ENCODE data around the gene VSTM1. TPM values are rescaled to one million over a fixed set of nuclear protein-coding genes. Genes with fewer than 3 reads are reported as not detected.

The VSTM1 gene
- total RNA-seq, 2 experiments from 2014 or later, result not detected

- intact Hi-C loops (cut with micrococcal nuclease), result no loop called here
- ChIA-PET POLR2A (no interaction called here), CTCF (no interaction called here)
- Mint-ChIP-seq H3K9me3 (no peaks in the 10 kb centered on the region), H3K27ac (no peak overlapping the region), H3K36me3 (no peaks in the 10 kb centered on the region), H3K4me1 (ENCODE audit: low read depth) (peaks cover 4% of the 10 kb centered on the region), H3K27me3 (peaks cover 47% of the 10 kb centered on the region), H3K4me3 (no peak overlapping the region)
- no peak for DNase-seq
Observed at GRCh38 chr19:54026656-54027055, 37.0 kb downstream of the VSTM1 start.

GRCh38 chr19:54024660-54025059 is 39.0 kb downstream of the VSTM1 start:
- no peak overlapping the region for H3K27ac Mint-ChIP-seq

GRCh38 chr19:54023191-54023590 is 40.5 kb downstream of the VSTM1 start:
- Mint-ChIP-seq H3K9me3 (no peaks in the 10 kb centered on the region), H3K36me3 (no peaks in the 10 kb centered on the region), H3K4me3 (no peak overlapping the region), H3K27me3 (peaks cover 32% of the 10 kb centered on the region), H3K4me1 (ENCODE audit: low read depth) (peaks cover 4% of the 10 kb centered on the region), H3K27ac (no peak overlapping the region)
- ChIA-PET POLR2A (no interaction called here), CTCF (interaction anchor here (0.6 to 3.1 kb wide), 19 partner anchors 8 to 248 kb away, joined by 3 to 37 read pairs (median 5); no protein-coding TSS in a partner anchor)
- intact Hi-C loops (cut with micrococcal nuclease), result loop anchor here (5.0 kb wide), 1 partner anchor 116 kb away; the partner anchor contains the start of gene CACNG7
- DNase-seq, result no peak

More at GRCh38 chr19:54024660-54025059, 39.0 kb downstream of the VSTM1 start:
- ChIA-PET POLR2A (no interaction called here), CTCF (interaction anchor here (0.6 to 3.1 kb wide), 15 partner anchors 11 to 252 kb away, joined by 3 to 37 read pairs (median 4); no protein-coding TSS in a partner anchor)
- no peak for DNase-seq
- H3K36me3 Mint-ChIP-seq, result no peaks in the 10 kb centered on the region
- H3K4me1 Mint-ChIP-seq (ENCODE audit: low read depth), result peaks cover 4% of the 10 kb centered on the region
- no peak overlapping the region for H3K4me3 Mint-ChIP-seq
- H3K27me3 Mint-ChIP-seq, result peaks cover 39% of the 10 kb centered on the region
- H3K9me3 Mint-ChIP-seq, result no peaks in the 10 kb centered on the region
- intact Hi-C loops (cut with micrococcal nuclease), result loop anchor here (1.0 to 5.0 kb wide), 3 partner anchors 117 to 232 kb away; partner anchors contain the start of gene CACNG7

- no peak overlapping the region for H3K27ac Mint-ChIP-seq
Observed at GRCh38 chr19:54021932-54022331, 41.8 kb downstream of the VSTM1 start.

GRCh38 chr19:54021363-54021762 is 42.3 kb downstream of the VSTM1 start:
- intact Hi-C loops (cut with micrococcal nuclease), result loop anchor here (5.0 kb wide), 1 partner anchor 114 kb away; the partner anchor contains the start of gene CACNG7
- CTCF ChIA-PET, result no interaction called here
- Mint-ChIP-seq H3K4me1 (ENCODE audit: low read depth) (peaks cover 4% of the 10 kb centered on the region), H3K36me3 (no peaks in the 10 kb centered on the region), H3K27me3 (peaks cover 36% of the 10 kb centered on the region), H3K9me3 (no peaks in the 10 kb centered on the region), H3K4me3 (no peak overlapping the region), H3K27ac (no peak overlapping the region)
- POLR2A ChIA-PET, result no interaction called here
- DNase-seq, result no peak

More at GRCh38 chr19:54021932-54022331, 41.8 kb downstream of the VSTM1 start:
- intact Hi-C loops (cut with micrococcal nuclease), result loop anchor here (5.0 kb wide), 1 partner anchor 115 kb away; the partner anchor contains the start of gene CACNG7
- no peaks in the 10 kb centered on the region for H3K36me3 Mint-ChIP-seq
- H3K9me3 Mint-ChIP-seq, result no peaks in the 10 kb centered on the region
- H3K4me1 Mint-ChIP-seq (ENCODE audit: low read depth), result peaks cover 4% of the 10 kb centered on the region
- no peak overlapping the region for H3K4me3 Mint-ChIP-seq
- POLR2A ChIA-PET, result no interaction called here
- DNase-seq, result no peak
- peaks cover 34% of the 10 kb centered on the region for H3K27me3 Mint-ChIP-seq
- CTCF ChIA-PET, result interaction anchor here (1.0 kb wide), 1 partner anchor 86 kb away, joined by 3 read pairs; no protein-coding TSS in a partner anchor

- Mint-ChIP-seq H3K27ac (no peak overlapping the region), H3K36me3 (no peaks in the 10 kb centered on the region), H3K4me1 (ENCODE audit: low read depth) (no peaks in the 10 kb centered on the region), H3K27me3 (peaks cover 29% of the 10 kb centered on the region), H3K9me3 (no peaks in the 10 kb centered on the region), H3K4me3 (no peak overlapping the region)
- POLR2A ChIA-PET, result no interaction called here
- intact Hi-C loops (cut with micrococcal nuclease), result no loop called here
- CTCF ChIA-PET, result no interaction called here
- no peak for DNase-seq
Observed at GRCh38 chr19:54017261-54017660, 46.4 kb downstream of the VSTM1 start.

- POLR2A ChIA-PET, result no interaction called here
- no peaks in the 10 kb centered on the region for H3K9me3 Mint-ChIP-seq
- no peaks in the 10 kb centered on the region for H3K4me1 Mint-ChIP-seq (ENCODE audit: low read depth)
- CTCF ChIA-PET, result interaction anchor here (1.7 kb wide), 1 partner anchor 9 kb away, joined by 7 read pairs; no protein-coding TSS in a partner anchor
- H3K36me3 Mint-ChIP-seq, result no peaks in the 10 kb centered on the region
- peaks cover 25% of the 10 kb centered on the region for H3K27me3 Mint-ChIP-seq
- no peak for DNase-seq
- no peak overlapping the region for H3K27ac Mint-ChIP-seq
- intact Hi-C loops (cut with micrococcal nuclease), result no loop called here
- no peak overlapping the region for H3K4me3 Mint-ChIP-seq
Observed at GRCh38 chr19:54014920-54015560, 48.7 kb downstream of the VSTM1 start.

GRCh38 chr19:54013866-54014265 is 49.8 kb downstream of the VSTM1 start:
- no peak for DNase-seq
- ChIA-PET POLR2A (no interaction called here), CTCF (interaction anchor here (1.7 kb wide), 1 partner anchor 10 kb away, joined by 7 read pairs; no protein-coding TSS in a partner anchor)
- no peaks in the 10 kb centered on the region for H3K4me1 Mint-ChIP-seq (ENCODE audit: low read depth)
- H3K9me3 Mint-ChIP-seq, result no peaks in the 10 kb centered on the region
- no peaks in the 10 kb centered on the region for H3K36me3 Mint-ChIP-seq
- H3K27ac Mint-ChIP-seq, result no peak overlapping the region
- H3K27me3 Mint-ChIP-seq, result peaks cover 25% of the 10 kb centered on the region
- intact Hi-C loops (cut with micrococcal nuclease), result no loop called here
- H3K4me3 Mint-ChIP-seq, result no peak overlapping the region

- no peaks in the 10 kb centered on the region for H3K36me3 Mint-ChIP-seq
- peaks cover 30% of the 10 kb centered on the region for H3K27me3 Mint-ChIP-seq
- no peak for DNase-seq
- no peaks in the 10 kb centered on the region for H3K9me3 Mint-ChIP-seq
- ChIA-PET POLR2A (no interaction called here), CTCF (no interaction called here)
- H3K27ac Mint-ChIP-seq, result no peak overlapping the region
- no peak overlapping the region for H3K4me3 Mint-ChIP-seq
- intact Hi-C loops (cut with micrococcal nuclease), result no loop called here
- H3K4me1 Mint-ChIP-seq (ENCODE audit: low read depth), result no peaks in the 10 kb centered on the region
Observed at GRCh38 chr19:54011507-54012211, 52.0 kb downstream of the VSTM1 start.

GRCh38 chr19:54010474-54010873 is 53.2 kb downstream of the VSTM1 start:
- no peaks in the 10 kb centered on the region for H3K36me3 Mint-ChIP-seq
- H3K4me1 Mint-ChIP-seq (ENCODE audit: low read depth), result no peaks in the 10 kb centered on the region
- H3K27me3 Mint-ChIP-seq, result peaks cover 25% of the 10 kb centered on the region
- intact Hi-C loops (cut with micrococcal nuclease), result no loop called here
- H3K4me3 Mint-ChIP-seq, result no peak overlapping the region
- CTCF ChIA-PET, result no interaction called here
- no peak overlapping the region for H3K27ac Mint-ChIP-seq
- POLR2A ChIA-PET, result no interaction called here
- no peaks in the 10 kb centered on the region for H3K9me3 Mint-ChIP-seq
- no peak for DNase-seq

- Mint-ChIP-seq H3K27me3 (peaks cover 21% of the 10 kb centered on the region), H3K9me3 (no peaks in the 10 kb centered on the region), H3K4me3 (no peak overlapping the region), H3K4me1 (ENCODE audit: low read depth) (no peaks in the 10 kb centered on the region), H3K36me3 (no peaks in the 10 kb centered on the region), H3K27ac (no peak overlapping the region)
- CTCF ChIA-PET, result no interaction called here
- POLR2A ChIA-PET, result no interaction called here
- intact Hi-C loops (cut with micrococcal nuclease), result no loop called here
- DNase-seq, result no peak
Observed at GRCh38 chr19:54009440-54009839, 54.3 kb downstream of the VSTM1 start.

GRCh38 chr19:54002495-54003315 is 61.0 kb downstream of the VSTM1 start:
- no peaks in the 10 kb centered on the region for H3K9me3 Mint-ChIP-seq
- H3K4me1 Mint-ChIP-seq (ENCODE audit: low read depth), result no peaks in the 10 kb centered on the region
- no peak overlapping the region for H3K4me3 Mint-ChIP-seq
- ChIA-PET CTCF (interaction anchor here (0.7 kb wide), 1 partner anchor 160 kb away, joined by 6 read pairs; no protein-coding TSS in a partner anchor), POLR2A (no interaction called here)
- H3K36me3 Mint-ChIP-seq, result no peaks in the 10 kb centered on the region
- H3K27me3 Mint-ChIP-seq, result peaks cover 32% of the 10 kb centered on the region
- H3K27ac Mint-ChIP-seq, result no peak overlapping the region
- no peak for DNase-seq
- intact Hi-C loops (cut with micrococcal nuclease), result no loop called here
